CD4-positive, alpha-beta T cell (primary cell): ENCODE data around the gene NAGPA. TPM values are rescaled to one million over a fixed set of nuclear protein-coding genes. Genes with fewer than 3 reads are reported as not detected.

Experiments
- ATAC-seq: fragments of 200-7000 bp; cut with Tn5 transposase; one replicate; pipeline ENCODE4 v1.10.0; 2022; ENCODE audit warnings: mild to moderate bottlenecking; ENCODE audit not compliant: poor library complexity
- CTCF ChIA-PET: fragments of 350-600 bp; sonication (Branson Sonifier 250); formaldehyde crosslinking; loops from one replicate; lab custom pipeline; 2021; ENCODE audit warnings: antibody characterized with exemption, inconsistent platforms; lab: Charles Lee
- POLR2A ChIA-PET: fragments of 350-600 bp; sonication (Branson Sonifier 250); formaldehyde crosslinking; loops from one replicate; lab custom pipeline; 2021; ENCODE audit warnings: antibody characterized with exemption, inconsistent platforms; lab: Charles Lee
- DNase-seq, 14 experiments: peaks; one replicate each; pipeline ENCODE4 v3.0.0-alpha.2; 2013 to 2020; ENCODE audit warnings: mixed read lengths in 2 of 14
- H3K27ac ChIP-seq, 2 donors: one replicate each; pipeline versions ENCODE4 v1.5.1 to v1.7.0; 2013; ENCODE audit warnings: low read length in 2 of 2, low read depth in 1 of 2, mild to moderate bottlenecking in 1 of 2
- H3K27me3 ChIP-seq, 2 experiments: 1 replicate in 1 of 2; 2 replicates in 1 of 2; pipeline versions ENCODE4 v1.6.1 to v1.7.0; 2013; ENCODE audit warnings: low read length in 2 of 2, control low read depth in 1 of 2, mild to moderate bottlenecking in 1 of 2, moderate library complexity in 1 of 2; ENCODE audit not compliant: insufficient read depth in 2 of 2, control insufficient read depth in 1 of 2
- H3K36me3 ChIP-seq: one replicate; pipeline ENCODE4 v1.6.1; 2013; ENCODE audit warnings: low read length, control low read depth; ENCODE audit not compliant: insufficient read depth
- H3K4me1 ChIP-seq: one replicate; pipeline ENCODE4 v1.6.1; 2013; ENCODE audit warnings: low read length, control low read depth; ENCODE audit not compliant: insufficient read depth
- H3K4me3 ChIP-seq: one replicate; pipeline ENCODE4 v1.5.1; 2013; ENCODE audit warnings: mild to moderate bottlenecking, low read length, moderate library complexity
- H3K9me3 ChIP-seq, 2 experiments: 1 replicate in 1 of 2; 2 replicates in 1 of 2; pipeline versions ENCODE4 v1.6.1 to v1.7.0; 2013; ENCODE audit warnings: low read length in 2 of 2, mild to moderate bottlenecking in 2 of 2, control low read depth in 1 of 2, moderate library complexity in 1 of 2; ENCODE audit not compliant: control insufficient read depth in 1 of 2, insufficient read depth in 1 of 2
- H3K27ac Mint-ChIP-seq: one replicate; pipeline ENCODE4 v1.8.0; 2020; ENCODE audit warnings: mixed read lengths
- H3K27me3 Mint-ChIP-seq: one replicate; pipeline ENCODE4 v1.8.0; 2021; ENCODE audit warnings: mixed read lengths
- H3K36me3 Mint-ChIP-seq: one replicate; pipeline ENCODE4 v1.8.0; 2021; ENCODE audit warnings: low read depth, mixed read lengths
- H3K4me1 Mint-ChIP-seq: one replicate; pipeline ENCODE4 v1.8.0; 2021; ENCODE audit warnings: low read depth, mixed read lengths
- H3K4me3 Mint-ChIP-seq: one replicate; pipeline ENCODE4 v1.8.0; 2020; ENCODE audit warnings: mild to moderate bottlenecking, mixed read lengths
- H3K9me3 Mint-ChIP-seq: one replicate; pipeline ENCODE4 v1.8.0; 2020; ENCODE audit warnings: mixed read lengths
- intact Hi-C, 2 experiments: fragments of 100-400 bp; cut with DNase I in 1 of 2; cut with micrococcal nuclease in 1 of 2; formaldehyde crosslinking; loops; one replicate each; pipeline versions ENCODE4 v1.15.1 to v1.9.0; 2023 to 2025; cut with DNase I, micrococcal nuclease
- total RNA-seq, 174 experiments: library from RNA in 2 of 174; stranded (reverse) in 2 of 174; gene quantifications; one replicate each; pipeline ENCODE4 v1.2.3 and lab custom pipeline; 2021 to 2026
- TF ChIP-seq, protein P1 (sequence below): fragments of 200-600 bp; IDR thresholded peaks from one replicate; pipeline ENCODE4 v1.8.0; 2022; ENCODE audit warnings: antibody characterized with exemption, mild to moderate bottlenecking

The NAGPA gene
- total RNA-seq, 2 experiments from 2014 or later = 30.0 to 34.0 TPM

DNA sequence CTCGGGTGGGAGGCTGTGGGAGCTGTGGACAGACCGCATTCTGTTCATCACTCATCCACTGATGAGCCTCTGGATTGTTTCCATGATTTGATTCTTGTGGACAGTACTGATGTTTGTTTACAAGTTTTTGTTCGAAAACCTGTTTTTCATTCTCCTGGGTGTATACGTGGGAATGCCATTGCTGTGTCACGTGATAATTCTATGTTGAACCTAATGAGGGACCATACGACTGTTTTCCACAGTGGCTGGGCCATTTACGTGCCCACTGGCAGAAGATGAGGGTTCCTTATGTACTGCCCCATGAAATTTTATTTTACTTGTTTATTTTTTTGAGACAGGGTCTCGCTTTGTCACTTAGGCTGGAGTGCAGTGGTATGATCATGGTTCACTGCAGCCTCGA, 35.3 kb upstream of the NAGPA start:
- Mint-ChIP-seq H3K4me1 (peaks cover 28% of the 10 kb centered on the region), H3K27ac (no peak overlapping the region), H3K4me3 (no peak overlapping the region), H3K9me3 (no peaks in the 10 kb centered on the region), H3K36me3 (peaks cover 9% of the 10 kb centered on the region), H3K27me3 (no peaks in the 10 kb centered on the region)
- Histone ChIP-seq H3K36me3 (no peaks in the 10 kb centered on the region), H3K4me1 (peaks cover 24% of the 10 kb centered on the region), H3K4me3 (no peak overlapping the region), H3K27ac (no peak overlapping the region), H3K9me3 (no peaks in the 10 kb centered on the region), H3K27me3 (no peaks in the 10 kb centered on the region)
- DNase-seq = no peak
- ATAC-seq = no peak
- CTCF ChIA-PET = no interaction called here
- POLR2A ChIA-PET = no interaction called here
- TF ChIP-seq, protein P1, sequence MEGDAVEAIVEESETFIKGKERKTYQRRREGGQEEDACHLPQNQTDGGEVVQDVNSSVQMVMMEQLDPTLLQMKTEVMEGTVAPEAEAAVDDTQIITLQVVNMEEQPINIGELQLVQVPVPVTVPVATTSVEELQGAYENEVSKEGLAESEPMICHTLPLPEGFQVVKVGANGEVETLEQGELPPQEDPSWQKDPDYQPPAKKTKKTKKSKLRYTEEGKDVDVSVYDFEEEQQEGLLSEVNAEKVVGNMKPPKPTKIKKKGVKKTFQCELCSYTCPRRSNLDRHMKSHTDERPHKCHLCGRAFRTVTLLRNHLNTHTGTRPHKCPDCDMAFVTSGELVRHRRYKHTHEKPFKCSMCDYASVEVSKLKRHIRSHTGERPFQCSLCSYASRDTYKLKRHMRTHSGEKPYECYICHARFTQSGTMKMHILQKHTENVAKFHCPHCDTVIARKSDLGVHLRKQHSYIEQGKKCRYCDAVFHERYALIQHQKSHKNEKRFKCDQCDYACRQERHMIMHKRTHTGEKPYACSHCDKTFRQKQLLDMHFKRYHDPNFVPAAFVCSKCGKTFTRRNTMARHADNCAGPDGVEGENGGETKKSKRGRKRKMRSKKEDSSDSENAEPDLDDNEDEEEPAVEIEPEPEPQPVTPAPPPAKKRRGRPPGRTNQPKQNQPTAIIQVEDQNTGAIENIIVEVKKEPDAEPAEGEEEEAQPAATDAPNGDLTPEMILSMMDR = no peak
- intact Hi-C loops = no loop called here

DNA sequence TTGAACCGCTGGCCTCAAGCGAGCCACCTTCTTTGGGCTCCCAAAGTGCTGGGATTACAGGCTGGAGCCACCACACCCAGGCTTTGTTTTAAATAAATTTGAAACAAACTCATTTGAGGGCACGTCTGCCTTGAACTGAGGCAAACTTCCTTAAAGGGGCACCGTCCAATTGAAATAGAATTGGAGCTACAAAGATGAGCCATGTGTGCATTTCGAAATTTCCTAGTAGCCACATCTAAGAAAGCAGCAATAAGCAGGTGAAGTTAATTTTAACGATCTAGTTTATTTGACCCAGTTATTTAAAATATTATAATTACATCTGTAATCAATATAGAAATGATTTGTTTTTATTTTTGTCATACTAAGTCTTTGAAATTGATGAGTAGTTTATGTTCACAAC, 32.8 kb upstream of the NAGPA start:
- CTCF ChIA-PET = no interaction called here
- TF ChIP-seq, protein P1 = no peak
- DNase-seq = no peak

DNA sequence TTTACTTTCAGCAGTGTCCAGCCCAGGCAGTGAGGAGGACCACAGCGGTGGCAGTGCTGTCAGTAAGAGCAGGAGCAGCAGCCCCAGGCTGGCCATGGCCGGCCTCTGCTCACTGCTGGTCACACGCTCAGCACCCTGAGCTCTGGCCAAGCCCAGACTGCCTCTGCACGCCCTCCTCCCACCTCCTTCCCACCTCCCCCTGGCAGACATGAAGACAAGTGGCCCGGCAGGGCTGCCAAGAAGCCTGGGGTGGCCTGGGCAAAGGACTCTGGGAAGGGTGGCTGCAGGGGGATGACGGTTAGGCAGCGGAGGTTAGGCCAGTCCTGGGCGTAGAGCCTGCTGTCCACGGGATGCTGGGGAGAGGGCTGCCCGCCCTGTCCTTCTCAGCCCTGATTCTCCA, 32.1 kb upstream of the NAGPA start, which contains the start of gene C16orf89:
C16orf89 (minus strand) TSS at position 144 of the 400 bp plus-strand sequence; CDS start at position 96, 48 bp downstream.
- Histone ChIP-seq H3K27me3 (no peaks in the 10 kb centered on the region), H3K9me3 (no peaks in the 10 kb centered on the region), H3K27ac (no peak within 1 kb of the TSS), H3K4me1 (peaks cover 2% of the 10 kb centered on the region), H3K4me3 (no peak within 1 kb of the TSS), H3K36me3 (no peaks in the 10 kb centered on the region)
- TF ChIP-seq, protein P1 = no peak
- no peak within 1 kb of the TSS for H3K4me3 Mint-ChIP-seq
- no peaks in the 10 kb centered on the region for H3K9me3 Mint-ChIP-seq
- no peak within 1 kb of the TSS for H3K27ac Mint-ChIP-seq
- peaks cover 2% of the 10 kb centered on the region for H3K4me1 Mint-ChIP-seq
- no peak for ATAC-seq
- no peaks in the 10 kb centered on the region for H3K27me3 Mint-ChIP-seq
- POLR2A ChIA-PET = no interaction called here
- H3K36me3 Mint-ChIP-seq = no peaks in the 10 kb centered on the region
- DNase-seq = no peak
- CTCF ChIA-PET = no interaction called here
- intact Hi-C loops = no loop called here

More for the DNA sequence above, 32.8 kb upstream of the NAGPA start:
- H3K27me3 Mint-ChIP-seq = no peaks in the 10 kb centered on the region
- H3K4me3 Mint-ChIP-seq = no peak overlapping the region
- H3K4me1 ChIP-seq = peaks cover 9% of the 10 kb centered on the region
- no peak overlapping the region for H3K27ac ChIP-seq
- no peak overlapping the region for H3K4me3 ChIP-seq
- ATAC-seq = no peak
- intact Hi-C loops = no loop called here
- H3K36me3 Mint-ChIP-seq = peaks cover under 1% of the 10 kb centered on the region
- no peaks in the 10 kb centered on the region for H3K27me3 ChIP-seq
- POLR2A ChIA-PET = no interaction called here
- no peaks in the 10 kb centered on the region for H3K9me3 Mint-ChIP-seq
- no peak overlapping the region for H3K27ac Mint-ChIP-seq
- H3K9me3 ChIP-seq = no peaks in the 10 kb centered on the region
- no peaks in the 10 kb centered on the region for H3K36me3 ChIP-seq
- peaks cover 9% of the 10 kb centered on the region for H3K4me1 Mint-ChIP-seq
